IPS-18c (cell line): Measurements from ENCODE around the gene PTS.

ENCODE experiments used
- H3K4me3 ChIP-seq: 2 replicates; pipeline ENCODE4 v1.7.0; 2013; ENCODE audit warnings: low read depth, mild to moderate bottlenecking, low read length, moderate library complexity; ENCODE audit not compliant: insufficient read depth
- H3K9me3 ChIP-seq: one replicate; pipeline ENCODE4 v1.6.1; 2013; ENCODE audit warnings: mild to moderate bottlenecking, low read length, moderate library complexity; ENCODE audit not compliant: control insufficient read depth, insufficient read depth

The PTS gene

DNA sequence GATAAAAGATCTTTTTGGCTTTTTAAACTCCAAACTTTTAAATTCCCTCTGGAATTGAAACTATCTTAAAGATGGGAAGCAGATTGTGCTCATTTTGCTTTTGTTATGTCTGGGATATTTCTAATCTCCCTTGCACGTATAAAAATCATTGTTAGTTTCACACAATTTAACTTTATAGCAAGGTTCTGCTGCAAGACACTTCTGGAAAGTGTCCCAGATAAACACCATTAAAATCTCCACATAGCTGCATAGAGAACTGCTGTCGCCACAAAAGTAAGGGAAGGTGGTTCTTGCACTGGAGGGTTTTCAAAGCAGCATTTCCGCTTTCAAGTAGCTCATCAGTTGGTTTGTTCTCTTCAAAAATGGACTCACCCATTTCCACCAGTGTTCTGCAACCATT lies 11.8 kb downstream of the PTS start:
- Histone ChIP-seq H3K4me3 (no peak overlapping the region), H3K9me3 (no peaks in the 10 kb centered on the region)

DNA sequence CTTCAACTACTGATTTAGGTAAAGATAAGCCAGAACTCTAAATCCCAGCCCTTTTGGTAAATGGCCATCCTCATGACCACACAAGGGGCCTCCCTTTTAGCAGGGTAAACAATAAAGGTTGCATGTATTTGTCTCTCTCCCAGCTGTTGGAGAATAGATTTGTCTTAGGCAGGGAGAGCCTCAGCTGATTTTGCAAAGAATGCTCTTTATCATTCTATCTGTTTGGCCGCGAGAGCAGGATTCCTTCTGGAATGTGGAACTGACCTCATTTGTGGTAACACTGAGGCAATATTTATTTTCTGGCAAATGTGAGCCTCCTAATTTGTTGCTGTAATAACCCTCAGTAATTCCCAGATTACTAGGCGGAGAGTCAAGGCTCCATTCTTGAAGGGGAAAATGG lies 15.3 kb downstream of the PTS start:
- Histone ChIP-seq H3K4me3 (no peak overlapping the region), H3K9me3 (peaks cover 3% of the 10 kb centered on the region)

DNA sequence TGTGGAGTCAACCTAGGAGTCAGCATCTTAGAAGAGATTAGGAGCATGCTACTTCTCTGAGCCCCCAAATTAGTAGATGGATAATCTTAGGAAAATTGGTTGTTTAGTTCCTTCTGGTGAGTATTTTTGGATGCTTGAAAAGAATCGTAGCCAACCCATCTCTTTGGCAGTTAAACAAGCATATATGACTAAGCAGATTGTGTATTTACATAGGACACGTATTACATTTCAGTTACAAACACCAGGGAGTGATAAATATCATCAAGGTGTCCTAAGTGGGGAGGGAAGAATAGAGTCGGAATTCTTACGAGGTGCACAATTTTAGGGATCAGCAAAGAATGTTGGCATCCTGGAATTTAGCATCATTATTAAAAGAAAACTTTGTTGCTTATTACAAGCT lies 21.0 kb downstream of the PTS start:
- H3K9me3 ChIP-seq: peaks cover 3% of the 10 kb centered on the region

DNA sequence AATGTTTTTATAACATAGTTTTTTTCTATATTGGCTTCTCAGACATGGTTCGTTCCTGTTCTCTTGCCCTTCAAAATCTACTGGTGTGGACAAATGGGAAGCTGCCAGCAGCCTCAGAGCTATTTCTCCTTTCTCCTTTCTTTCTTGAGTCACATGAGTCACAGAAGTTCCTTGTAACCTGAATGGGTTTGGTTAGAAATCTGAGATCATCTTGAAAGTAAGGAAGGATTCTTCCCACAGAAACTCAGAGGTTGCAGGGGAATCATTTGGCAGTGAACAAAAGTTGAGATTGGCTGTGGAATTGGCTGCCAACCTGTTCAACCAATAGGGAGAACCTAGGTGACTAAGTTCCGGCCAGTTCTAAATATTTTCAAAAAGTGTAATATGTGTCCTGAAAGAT lies 22.0 kb downstream of the PTS start:
- Histone ChIP-seq H3K9me3 (peaks cover 3% of the 10 kb centered on the region), H3K4me3 (no peak overlapping the region)

More for the DNA sequence above, 21.0 kb downstream of the PTS start:
- H3K4me3 ChIP-seq: no peak overlapping the region

DNA sequence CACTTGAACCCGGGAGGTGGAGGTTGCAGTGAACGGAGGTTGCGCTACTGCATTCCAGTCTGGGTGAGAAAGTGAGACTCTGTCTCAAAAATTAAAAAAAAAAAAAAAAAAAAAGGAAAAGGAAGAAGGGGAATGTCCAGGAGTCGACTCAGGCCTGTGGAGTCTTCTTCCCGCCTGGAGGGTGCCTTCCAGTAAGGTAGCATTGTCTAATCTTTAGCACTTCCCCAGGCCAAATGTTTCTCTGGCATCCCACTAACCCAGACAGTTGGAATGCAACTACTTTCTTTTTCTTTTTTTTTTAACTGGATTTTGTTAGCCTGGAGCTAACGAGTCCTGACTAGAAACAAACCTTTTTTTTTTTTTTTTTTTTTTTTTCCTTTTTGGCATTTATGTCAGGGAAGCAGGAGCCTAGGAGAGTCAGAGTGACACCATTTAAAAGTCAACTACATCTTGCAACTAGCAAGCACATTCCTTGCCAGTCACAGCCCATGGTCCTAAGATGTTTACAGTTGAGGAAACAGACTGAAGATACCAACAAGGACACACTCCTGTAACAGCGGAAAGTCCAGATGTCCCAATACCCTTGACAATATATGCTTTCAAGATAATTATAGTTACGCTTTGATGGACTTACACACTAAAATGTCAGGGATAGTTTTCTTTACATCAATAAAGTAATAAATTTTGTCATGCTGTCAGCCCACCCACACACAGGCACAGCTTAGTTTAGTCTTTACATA lies 23.8 kb downstream of the PTS start:
- no peak overlapping the region for H3K4me3 ChIP-seq
- no peaks in the 10 kb centered on the region for H3K9me3 ChIP-seq

DNA sequence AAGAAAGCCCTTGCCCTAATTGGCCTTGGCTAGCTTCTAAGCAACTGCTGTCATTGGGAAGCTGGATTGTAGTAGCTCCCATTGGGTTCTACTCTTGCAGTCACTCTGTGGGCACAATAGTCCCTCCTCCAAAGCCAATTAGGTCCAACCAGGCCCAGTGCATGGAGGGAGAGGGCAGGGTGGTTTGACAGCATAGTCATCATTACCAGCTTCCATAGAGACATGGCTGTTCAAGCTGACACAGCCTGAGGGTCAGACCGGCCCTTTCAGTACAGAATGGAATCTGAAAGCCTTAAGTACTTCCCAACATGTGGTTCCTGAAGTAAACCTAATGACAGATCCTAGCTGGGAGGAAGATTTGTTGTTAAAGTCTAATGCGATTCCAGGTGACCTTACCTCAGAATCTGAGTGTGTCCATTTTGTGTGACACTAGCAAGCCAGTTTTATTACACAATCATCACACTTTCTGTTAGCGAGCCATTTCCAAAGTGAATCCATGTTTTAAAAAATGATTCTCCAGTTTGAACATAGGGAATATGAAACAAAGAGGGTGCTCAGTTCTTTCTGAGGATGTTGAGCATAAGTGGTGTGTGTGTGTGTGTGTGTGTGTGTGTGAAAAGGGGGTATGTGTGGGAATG lies 27.5 kb downstream of the PTS start:
- Histone ChIP-seq H3K4me3 (no peak overlapping the region), H3K9me3 (no peaks in the 10 kb centered on the region)

DNA sequence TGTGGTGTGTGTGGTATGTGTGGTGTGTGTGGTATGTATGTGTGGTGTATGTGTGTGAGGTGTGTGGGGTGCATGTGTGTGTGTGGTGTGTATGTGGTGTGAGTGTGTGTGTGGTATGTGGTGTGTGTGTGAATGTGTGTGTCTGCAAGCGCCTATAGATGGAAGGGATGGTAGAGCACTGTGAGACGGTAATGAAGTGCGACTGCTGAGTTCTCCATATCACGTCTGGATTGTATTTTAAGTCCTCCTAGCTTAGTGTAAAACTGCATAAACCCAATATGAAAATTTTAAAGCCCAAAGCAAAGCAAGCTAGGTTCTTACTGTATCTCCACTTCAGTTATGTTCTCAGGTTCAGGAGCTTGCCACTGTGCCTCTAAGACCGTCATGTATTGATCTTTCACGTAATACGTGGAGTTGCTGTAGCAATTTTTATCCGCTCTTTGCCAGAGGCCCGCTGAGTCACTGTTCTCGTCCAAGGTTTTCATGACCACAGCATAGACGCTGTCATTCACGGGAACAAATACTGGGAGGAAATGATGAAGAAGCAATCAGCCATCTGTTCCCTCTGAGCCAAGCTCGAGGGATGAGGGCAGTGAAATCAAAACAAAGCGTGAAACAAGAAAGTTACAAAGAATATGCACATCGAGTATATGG lies 29.0 kb downstream of the PTS start:
- no peak overlapping the region for H3K4me3 ChIP-seq
- no peaks in the 10 kb centered on the region for H3K9me3 ChIP-seq

DNA sequence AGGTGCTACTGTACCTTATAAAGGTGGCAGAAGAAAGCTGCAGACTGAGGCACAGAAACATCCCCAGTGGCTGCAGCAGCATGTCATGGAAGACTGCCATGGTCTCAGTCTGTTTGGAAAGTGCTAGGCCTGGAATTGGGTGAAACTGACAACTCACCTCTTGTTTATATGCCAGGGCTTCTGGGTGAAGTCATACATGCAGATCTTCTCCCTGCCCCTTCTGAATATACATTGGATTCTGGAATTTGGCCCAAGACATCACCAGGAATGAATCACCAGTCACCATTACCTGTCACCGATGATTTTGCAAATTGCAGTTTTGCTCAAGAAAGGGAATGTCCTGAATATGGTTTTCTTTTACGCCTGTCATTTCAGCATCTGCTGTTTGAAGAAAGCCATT lies 34.3 kb downstream of the PTS start, which contains the start of gene PLET1:
PLET1 (minus strand) TSS at position 371 of the 400 bp plus-strand sequence; CDS start at position 100, 271 bp downstream.
- H3K4me3 ChIP-seq: no peak within 1 kb of the TSS
- peaks cover 2% of the 10 kb centered on the region for H3K9me3 ChIP-seq

DNA sequence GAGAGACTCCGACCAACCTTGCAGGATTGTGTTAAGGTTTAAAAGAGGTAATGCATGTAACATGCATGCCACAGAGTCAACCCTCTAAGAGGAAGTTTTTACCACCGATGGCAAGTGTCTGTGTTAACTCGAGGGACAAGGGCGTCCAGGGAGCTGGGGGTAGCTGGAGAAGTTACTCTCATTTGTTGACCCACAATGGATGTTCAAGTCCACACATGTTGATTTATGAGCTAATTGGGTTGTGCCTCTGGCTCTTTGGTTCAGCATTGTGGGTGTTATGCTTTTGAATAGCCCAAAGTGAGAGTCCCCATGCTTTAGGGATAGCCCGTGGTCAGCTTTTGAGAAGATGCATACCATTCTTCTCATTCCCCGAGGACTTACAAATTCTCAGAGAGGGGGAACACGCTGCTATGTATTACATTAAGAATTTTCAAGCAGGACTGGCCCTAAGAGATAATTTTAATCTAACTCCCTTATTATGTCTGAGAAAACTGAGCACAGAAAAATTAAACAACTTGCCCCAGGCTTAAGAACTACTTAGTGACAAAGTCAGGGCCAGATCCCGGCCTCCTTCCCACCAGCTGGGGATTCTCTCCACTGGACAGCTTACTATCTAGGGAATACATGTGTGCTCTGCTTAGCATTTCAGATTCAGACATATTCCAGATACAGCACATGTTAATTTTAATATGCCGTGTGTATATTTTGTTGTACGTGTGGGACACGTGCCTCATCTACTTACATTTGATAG lies 39.6 kb downstream of the PTS start:
- Histone ChIP-seq H3K9me3 (peaks cover 2% of the 10 kb centered on the region), H3K4me3 (no peak overlapping the region)

DNA sequence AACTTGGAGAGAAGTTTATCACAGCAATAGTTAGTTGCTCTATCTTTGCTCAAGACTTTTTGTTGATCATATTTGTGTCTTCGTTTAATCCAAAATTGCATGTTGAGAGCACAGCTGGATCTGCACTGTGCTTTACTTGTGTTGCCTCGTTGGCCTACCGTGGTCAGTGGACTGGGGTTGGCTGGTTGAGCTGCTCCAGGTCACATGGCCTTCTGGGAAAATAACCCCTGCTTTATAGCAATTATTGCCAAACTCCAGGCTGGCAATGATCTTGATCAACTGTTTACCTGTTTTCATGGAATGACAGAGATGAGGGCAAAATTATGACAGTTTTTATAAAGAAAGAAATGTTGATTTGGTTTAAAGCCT lies 40.2 kb downstream of the PTS start:
- Histone ChIP-seq H3K4me3 (no peak overlapping the region), H3K9me3 (no peaks in the 10 kb centered on the region)

DNA sequence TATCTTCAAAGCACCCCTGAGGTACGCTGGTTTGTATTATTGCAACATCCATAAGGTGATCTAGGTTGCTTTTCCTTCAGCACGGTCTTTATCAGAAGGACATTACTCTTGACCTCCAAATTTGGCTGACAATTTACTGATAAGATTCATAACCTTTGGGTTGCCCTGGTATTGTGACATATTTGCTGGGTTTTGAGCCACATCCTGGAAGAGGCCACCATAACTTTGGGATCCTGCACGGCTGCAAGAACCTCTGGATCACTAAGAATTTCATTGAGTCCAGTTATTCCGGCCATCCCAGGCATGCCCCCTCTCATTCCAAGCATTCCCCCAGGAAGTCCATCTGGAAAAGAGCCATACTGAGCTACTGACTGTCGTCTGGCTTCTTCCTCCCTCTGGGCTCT lies 41.0 kb downstream of the PTS start:
- no peak overlapping the region for H3K4me3 ChIP-seq
- H3K9me3 ChIP-seq: no peaks in the 10 kb centered on the region

DNA sequence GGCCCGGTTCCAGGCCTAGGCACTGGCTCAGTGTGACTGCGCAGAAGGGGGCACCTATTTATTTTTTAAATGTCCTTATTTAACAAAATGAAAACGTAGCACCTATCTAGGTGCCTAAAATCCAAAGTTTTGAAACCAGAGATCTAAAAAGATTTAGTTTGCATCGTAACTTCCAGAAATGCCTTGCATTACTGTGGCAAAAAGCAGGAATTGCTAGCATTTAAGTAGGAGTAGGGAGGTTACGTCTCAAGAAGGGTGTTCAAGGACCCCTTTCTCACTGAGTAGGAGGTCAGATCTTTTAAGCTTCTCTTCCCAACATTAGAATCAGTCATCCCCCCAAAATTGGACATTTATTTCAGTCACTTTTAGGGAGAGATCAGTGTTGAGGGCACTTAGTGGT lies 42.2 kb downstream of the PTS start:
- Histone ChIP-seq H3K4me3 (no peak overlapping the region), H3K9me3 (no peaks in the 10 kb centered on the region)

DNA sequence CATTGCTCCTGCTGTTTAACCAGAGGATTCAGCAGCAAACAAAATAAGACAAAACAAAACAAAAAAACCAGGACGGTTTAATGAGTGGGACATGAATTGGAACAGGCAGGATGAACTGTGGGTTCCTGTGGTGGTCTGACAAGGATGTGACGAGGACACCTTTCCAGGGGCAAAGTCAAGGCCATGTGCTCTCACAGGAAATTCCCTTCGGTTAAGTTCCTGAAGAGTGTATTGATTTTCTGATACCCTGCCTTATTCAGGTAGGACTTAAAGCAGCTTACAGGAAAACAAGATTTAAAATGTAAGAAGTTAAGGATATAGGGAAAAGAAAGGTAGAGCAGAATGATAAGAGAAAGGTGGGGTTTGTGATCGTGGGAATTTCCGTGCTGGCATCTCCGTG lies 42.9 kb downstream of the PTS start:
- no peaks in the 10 kb centered on the region for H3K9me3 ChIP-seq

DNA sequence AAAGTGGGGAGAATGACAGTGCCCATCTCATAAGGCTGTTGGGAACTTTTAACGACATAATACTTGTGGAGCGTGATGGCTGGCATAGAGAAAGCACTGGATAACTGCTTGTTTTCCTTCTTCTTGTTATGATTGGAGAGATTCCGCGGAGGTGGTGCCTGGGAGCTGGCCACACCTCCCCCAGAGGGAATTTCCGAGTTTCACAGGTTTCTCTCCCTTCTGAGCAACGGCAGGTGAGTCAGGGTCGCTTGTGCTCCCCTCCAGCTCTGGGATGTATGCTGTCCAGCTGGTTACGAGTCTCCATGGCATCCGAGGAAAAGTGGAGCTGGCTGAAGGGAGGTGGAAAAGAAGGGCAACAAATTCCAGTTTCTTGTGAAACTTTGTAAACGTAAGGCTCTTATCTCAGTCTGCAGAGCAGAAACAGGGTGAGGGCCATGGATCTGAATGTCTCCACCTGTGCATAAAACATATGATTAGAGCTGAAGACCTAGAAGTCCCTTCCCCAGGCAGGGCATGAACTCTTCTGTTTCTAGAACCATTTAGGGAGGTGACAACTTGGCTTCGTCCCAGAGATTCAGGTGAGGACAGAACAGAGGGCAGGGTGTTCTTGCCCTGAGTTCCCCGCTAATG lies 44.4 kb downstream of the PTS start:
- Histone ChIP-seq H3K9me3 (no peaks in the 10 kb centered on the region), H3K4me3 (no peak overlapping the region)

More for the DNA sequence above, 42.9 kb downstream of the PTS start:
- H3K4me3 ChIP-seq: no peak overlapping the region

DNA sequence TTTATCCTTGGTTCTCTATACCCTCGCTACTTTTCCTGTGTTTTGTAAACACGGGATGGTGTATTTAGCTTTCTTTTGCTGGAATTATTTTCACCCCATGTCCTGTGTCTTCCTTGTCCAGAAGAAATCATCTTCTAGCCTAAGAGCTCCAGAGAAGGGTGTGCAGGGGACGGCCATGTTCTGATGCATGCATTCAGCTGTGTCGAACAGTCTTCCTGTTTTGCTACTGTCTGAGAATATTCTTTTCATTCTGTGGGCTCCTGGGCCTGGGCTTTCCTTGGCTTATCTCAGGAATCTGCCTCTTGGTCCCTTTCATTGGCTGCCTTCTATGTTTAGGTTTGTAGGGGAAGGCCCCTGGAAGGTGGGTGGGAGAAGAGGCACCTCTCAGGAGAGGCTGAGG lies 45.0 kb downstream of the PTS start:
- H3K9me3 ChIP-seq: no peaks in the 10 kb centered on the region
- H3K4me3 ChIP-seq: no peak overlapping the region

DNA sequence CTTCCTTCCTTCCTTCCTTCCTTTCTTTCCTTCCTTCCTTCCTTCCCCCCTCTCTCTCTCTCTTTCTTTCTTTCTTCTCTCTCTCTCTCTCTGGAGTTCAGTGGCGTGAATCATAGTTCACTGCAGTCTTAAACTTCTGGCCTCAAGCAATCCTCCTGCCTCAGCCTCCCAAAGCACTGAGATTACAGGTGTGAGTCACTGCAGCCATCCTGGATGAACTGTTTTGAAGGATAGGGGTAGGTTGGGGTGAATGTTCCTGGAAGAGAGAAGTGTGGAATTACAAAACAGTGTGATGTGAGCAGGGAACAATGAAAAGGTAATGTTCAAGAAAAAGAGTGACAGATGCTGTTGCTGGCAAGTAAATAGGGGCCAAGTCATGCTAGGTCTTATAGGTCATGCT lies 46.8 kb downstream of the PTS start:
- Histone ChIP-seq H3K4me3 (no peak overlapping the region), H3K9me3 (no peaks in the 10 kb centered on the region)

DNA sequence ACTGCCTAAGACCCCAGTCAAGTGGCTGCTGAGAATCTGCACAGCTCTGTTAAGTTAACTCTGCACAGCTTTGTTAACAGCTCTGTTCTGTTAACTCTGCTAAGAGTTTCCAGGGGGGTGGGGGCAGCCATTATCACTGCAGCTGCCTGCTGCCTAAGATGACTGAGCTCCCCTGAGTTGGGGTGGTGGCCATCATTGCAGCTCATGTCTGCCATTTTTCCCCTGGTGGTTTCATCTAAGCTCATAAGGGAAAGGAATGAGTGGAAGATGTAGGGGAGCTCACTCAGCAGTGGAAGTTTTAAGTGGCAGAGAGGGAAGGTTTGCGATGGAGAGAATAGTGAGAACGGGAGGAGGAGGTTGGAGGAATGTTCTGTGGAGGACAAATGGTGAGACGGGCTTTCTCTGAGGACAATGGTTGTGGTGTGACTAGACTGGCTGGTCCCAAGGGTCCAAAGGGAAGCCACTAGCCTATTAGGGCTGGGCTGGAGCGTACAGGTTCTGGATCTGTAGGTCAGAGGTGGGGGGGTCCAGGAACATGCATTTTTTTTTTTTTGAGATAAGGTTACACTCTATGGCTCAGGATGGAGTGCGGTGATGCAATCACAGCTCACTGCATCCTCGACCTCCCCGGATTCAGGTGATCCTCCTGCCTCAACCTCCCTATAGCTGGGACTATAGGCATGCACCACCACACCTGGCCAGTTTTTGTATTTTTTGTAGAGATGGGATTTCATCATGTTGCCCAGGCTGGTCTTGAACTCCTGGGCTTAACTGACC lies 48.0 kb downstream of the PTS start:
- Histone ChIP-seq H3K4me3 (no peak overlapping the region), H3K9me3 (no peaks in the 10 kb centered on the region)
